A673 (cell line): Measurements from ENCODE around the gene SOX4. TPM values are rescaled to one million over a fixed set of nuclear protein-coding genes. Genes with fewer than 3 reads are reported as not detected.

ENCODE experiments used
- BruUV-seq: library from RNA; stranded (reverse); fragments of 400-500 nt; replicated peaks from 2 replicates; lab custom pipeline; 2021; lab: Mats Ljungman, UMichigan
- CTCF ChIA-PET: fragments of 300-600 bp; sonication (Branson Sonifier 250); formaldehyde crosslinking; loops from one replicate; lab custom pipeline; 2022; ENCODE audit warnings: antibody characterized with exemption; lab: Charles Lee
- POLR2A ChIA-PET: fragments of 300-600 bp; sonication (Branson Sonifier 250); formaldehyde crosslinking; loops from one replicate; lab custom pipeline; 2022; ENCODE audit warnings: antibody characterized with exemption; ENCODE audit not compliant: low non-redundant PET; lab: Charles Lee
- DNase-seq: peaks from one replicate; pipeline ENCODE4 v3.0.0-alpha.2; 2015; ENCODE audit warnings: low spot score
- H3K27ac ChIP-seq: fragments of 200-600 bp; sonication (generic); 2 replicates; pipeline ENCODE4 v1.5.1; 2016; ENCODE audit warnings: mixed run types, low read depth, mild to moderate bottlenecking, mixed read lengths, antibody characterized with exemption, low read length; ENCODE audit not compliant: poor library complexity, severe bottlenecking
- H3K27me3 ChIP-seq: fragments of 200-600 bp; sonication (generic); replicated peaks from 2 replicates; pipeline ENCODE4 v1.6.1; 2017; ENCODE audit warnings: mixed run types, low read depth, mild to moderate bottlenecking, mixed read lengths, antibody characterized with exemption, low read length; ENCODE audit not compliant: insufficient read depth, poor library complexity
- H3K36me3 ChIP-seq: fragments of 200-600 bp; sonication (generic); 2 replicates; pipeline ENCODE4 v1.6.1; 2016; ENCODE audit warnings: mixed run types, mild to moderate bottlenecking, mixed read lengths, antibody characterized with exemption, low read length; ENCODE audit not compliant: insufficient read depth, poor library complexity, severe bottlenecking
- H3K4me1 ChIP-seq: fragments of 200-600 bp; sonication (generic); 2 replicates; pipeline ENCODE4 v1.6.1; 2017; ENCODE audit warnings: mixed run types, mild to moderate bottlenecking, mixed read lengths, antibody characterized with exemption, low read length; ENCODE audit not compliant: insufficient read depth, poor library complexity, severe bottlenecking
- H3K4me3 ChIP-seq: fragments of 200-600 bp; sonication (generic); 2 replicates; pipeline ENCODE4 v1.5.1; 2016; ENCODE audit warnings: low read depth, mixed run types, mild to moderate bottlenecking, mixed read lengths, low read length; ENCODE audit not compliant: poor library complexity, severe bottlenecking
- H3K9me3 ChIP-seq: fragments of 200-600 bp; sonication (generic); 2 replicates; pipeline ENCODE4 v1.6.1; 2016; ENCODE audit warnings: mixed run types, low read depth, mild to moderate bottlenecking, mixed read lengths, antibody characterized with exemption, low read length; ENCODE audit not compliant: poor library complexity, severe bottlenecking
- EZH2 ChIP-seq: fragments of 200-600 bp; sonication (generic); IDR thresholded peaks from 2 replicates; pipeline ENCODE4 v1.6.1; 2017; ENCODE audit warnings: borderline replicate concordance, low read depth, mild to moderate bottlenecking, mixed read lengths, antibody characterized with exemption, low read length; ENCODE audit not compliant: poor library complexity, severe bottlenecking
- intact Hi-C: fragments of 100-400 bp; cut with micrococcal nuclease; formaldehyde crosslinking; loops from one replicate; pipeline ENCODE4 v1.10.0; 2022; ENCODE audit not compliant: unreplicated experiment
- total RNA-seq: library from RNA; stranded (reverse); gene quantifications from 2 replicates; pipeline ENCODE4 v1.2.3, GENCODE V29; 2021
- TF ChIP-seq, protein P1 (sequence below): fragments of 300-800, 200-600 bp; sonication (generic); conservative IDR thresholded peaks from 2 replicates; pipeline ENCODE4 v1.5.1; 2017; ENCODE audit warnings: low read depth, mild to moderate bottlenecking, antibody characterized with exemption, low read length, moderate library complexity, mixed read lengths

The SOX4 gene
- total RNA-seq, 1 experiment from 2014 or later, result 59.4 TPM

DNA sequence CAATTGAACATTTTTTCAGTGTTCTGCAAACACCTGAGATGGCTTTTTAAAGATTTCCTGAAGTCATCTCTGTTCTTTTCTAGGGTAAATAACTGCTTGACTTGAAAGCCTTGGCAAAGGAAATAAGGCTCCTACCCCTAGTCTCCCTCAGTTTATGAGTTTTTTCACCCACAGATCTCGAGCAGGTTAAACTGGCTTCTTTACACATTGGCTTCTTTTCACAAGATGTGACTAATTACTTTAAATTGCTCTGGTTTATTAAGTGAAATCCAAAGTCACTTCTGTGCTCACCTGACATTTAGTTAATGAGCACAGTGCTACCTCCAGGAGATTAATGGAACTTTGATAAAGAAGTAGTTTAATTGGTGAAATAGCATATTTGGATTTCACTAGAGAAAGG is 33.2 kb downstream of the SOX4 start:
- H3K27ac ChIP-seq, result no peak overlapping the region
- POLR2A ChIA-PET, result no interaction called here
- H3K27me3 ChIP-seq, result no peaks in the 10 kb centered on the region
- H3K4me1 ChIP-seq, result no peaks in the 10 kb centered on the region
- no TSS peak for BruUV-seq
- DNase-seq, result no peak
- CTCF ChIA-PET, result interaction anchor here (0.6 kb wide), 1 partner anchor 10 kb away, joined by 4 read pairs; no protein-coding TSS in a partner anchor
- no peak overlapping the region for H3K4me3 ChIP-seq
- no peak for TF ChIP-seq EZH2
- TF ChIP-seq, protein P1, sequence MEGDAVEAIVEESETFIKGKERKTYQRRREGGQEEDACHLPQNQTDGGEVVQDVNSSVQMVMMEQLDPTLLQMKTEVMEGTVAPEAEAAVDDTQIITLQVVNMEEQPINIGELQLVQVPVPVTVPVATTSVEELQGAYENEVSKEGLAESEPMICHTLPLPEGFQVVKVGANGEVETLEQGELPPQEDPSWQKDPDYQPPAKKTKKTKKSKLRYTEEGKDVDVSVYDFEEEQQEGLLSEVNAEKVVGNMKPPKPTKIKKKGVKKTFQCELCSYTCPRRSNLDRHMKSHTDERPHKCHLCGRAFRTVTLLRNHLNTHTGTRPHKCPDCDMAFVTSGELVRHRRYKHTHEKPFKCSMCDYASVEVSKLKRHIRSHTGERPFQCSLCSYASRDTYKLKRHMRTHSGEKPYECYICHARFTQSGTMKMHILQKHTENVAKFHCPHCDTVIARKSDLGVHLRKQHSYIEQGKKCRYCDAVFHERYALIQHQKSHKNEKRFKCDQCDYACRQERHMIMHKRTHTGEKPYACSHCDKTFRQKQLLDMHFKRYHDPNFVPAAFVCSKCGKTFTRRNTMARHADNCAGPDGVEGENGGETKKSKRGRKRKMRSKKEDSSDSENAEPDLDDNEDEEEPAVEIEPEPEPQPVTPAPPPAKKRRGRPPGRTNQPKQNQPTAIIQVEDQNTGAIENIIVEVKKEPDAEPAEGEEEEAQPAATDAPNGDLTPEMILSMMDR, result no peak
- no peaks in the 10 kb centered on the region for H3K36me3 ChIP-seq
- intact Hi-C loops, result no loop called here
- no peaks in the 10 kb centered on the region for H3K9me3 ChIP-seq

DNA sequence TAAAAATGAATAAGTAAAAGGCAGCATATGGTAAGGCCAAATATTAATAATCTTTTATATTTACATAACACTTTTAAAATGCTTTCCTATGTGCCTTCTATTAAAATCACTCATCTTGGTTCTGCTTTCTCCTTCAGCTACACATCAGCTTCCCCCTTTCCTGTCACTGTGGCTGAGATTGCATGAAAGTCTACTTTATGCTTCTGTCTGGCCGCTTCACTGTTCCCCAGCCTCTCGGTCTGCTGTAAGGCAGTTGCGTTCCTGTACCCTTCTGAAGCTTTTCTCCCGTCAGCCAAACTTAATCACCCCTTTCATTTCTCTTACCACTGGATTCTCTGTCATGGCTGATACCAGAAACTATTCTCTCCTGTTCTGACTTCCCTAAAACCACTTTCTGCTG is 34.6 kb downstream of the SOX4 start:
- POLR2A ChIA-PET, result no interaction called here
- TF ChIP-seq, protein P1, result no peak
- no peak for TF ChIP-seq EZH2
- Histone ChIP-seq H3K36me3 (no peaks in the 10 kb centered on the region), H3K27ac (no peak overlapping the region), H3K9me3 (no peaks in the 10 kb centered on the region), H3K4me1 (no peaks in the 10 kb centered on the region), H3K4me3 (no peak overlapping the region), H3K27me3 (no peaks in the 10 kb centered on the region)
- intact Hi-C loops, result no loop called here
- BruUV-seq, result no TSS peak
- no peak for DNase-seq
- CTCF ChIA-PET, result interaction anchor here (0.6 kb wide), 1 partner anchor 61 kb away, joined by 4 read pairs; no protein-coding TSS in a partner anchor

DNA sequence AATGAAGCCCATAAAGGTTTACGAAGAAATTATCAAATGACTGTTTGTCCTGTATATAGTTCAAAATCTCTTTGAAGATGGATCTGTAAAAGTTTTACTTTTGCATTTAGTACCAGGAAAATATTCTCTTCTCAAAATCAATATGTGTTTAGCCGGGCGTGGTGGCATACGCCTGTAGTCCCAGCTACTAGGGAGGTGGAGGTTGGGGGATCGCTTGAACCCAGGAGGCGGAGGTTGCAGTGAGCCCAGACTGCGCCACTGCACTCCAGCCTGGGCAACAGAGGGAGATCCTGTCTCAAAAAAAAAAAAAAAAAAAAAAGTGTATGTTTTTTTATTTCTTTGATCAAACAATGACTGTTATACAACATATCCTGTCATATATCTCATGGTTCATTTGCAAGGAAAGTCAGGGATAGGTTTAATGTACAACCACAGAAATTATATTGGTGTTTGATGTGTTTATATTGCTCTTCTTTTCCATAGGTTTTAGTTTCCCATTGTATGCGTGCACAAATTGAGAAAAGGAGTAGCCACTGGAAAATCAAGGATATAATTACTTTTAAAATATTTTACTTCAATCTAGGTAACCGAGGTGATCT is 40.1 kb downstream of the SOX4 start:
- no peak for DNase-seq
- CTCF ChIA-PET, result no interaction called here

More for the DNA sequence above, 40.1 kb downstream of the SOX4 start:
- Histone ChIP-seq H3K4me3 (no peak overlapping the region), H3K27me3 (no peaks in the 10 kb centered on the region), H3K4me1 (no peaks in the 10 kb centered on the region), H3K27ac (no peak overlapping the region), H3K36me3 (no peaks in the 10 kb centered on the region), H3K9me3 (no peaks in the 10 kb centered on the region)
- POLR2A ChIA-PET, result no interaction called here
- no TSS peak for BruUV-seq
- TF ChIP-seq, protein P1, result no peak
- no peak for TF ChIP-seq EZH2
- intact Hi-C loops, result no loop called here
